Activated naive CD8-positive, alpha-beta T cell (primary cell): Measurements from ENCODE around the gene TRIM60.
"Not testable (repeated sequence)": the region's sequence is repeated elsewhere in the genome, so short reads cannot be mapped to it uniquely, and the experiment has no call there.

Experiments used
- H3K27ac Mint-ChIP-seq: one replicate; pipeline ENCODE4 v1.8.0; 2021; ENCODE audit warnings: mixed read lengths
- H3K27me3 Mint-ChIP-seq: one replicate; pipeline ENCODE4 v1.8.0; 2021; ENCODE audit warnings: mixed read lengths
- H3K36me3 Mint-ChIP-seq: one replicate; pipeline ENCODE4 v1.8.0; 2021; ENCODE audit warnings: mixed read lengths
- H3K4me1 Mint-ChIP-seq: one replicate; pipeline ENCODE4 v1.8.0; 2021; ENCODE audit warnings: low read depth, mixed read lengths
- H3K4me3 Mint-ChIP-seq: one replicate; pipeline ENCODE4 v1.8.0; 2021; ENCODE audit warnings: mild to moderate bottlenecking, mixed read lengths
- H3K9me3 Mint-ChIP-seq: one replicate; pipeline ENCODE4 v1.8.0; 2021; ENCODE audit warnings: low read depth, mixed read lengths

TRIM60 gene

GRCh38 chr4:165013691-165014090 lies 18.1 kb upstream of the TRIM60 start:
- H3K9me3 Mint-ChIP-seq = no peaks in the 10 kb centered on the region
- H3K27me3 Mint-ChIP-seq = peaks cover 4% of the 10 kb centered on the region
- H3K4me3 Mint-ChIP-seq = no peak overlapping the region
- no peaks in the 10 kb centered on the region for H3K36me3 Mint-ChIP-seq
- no peak overlapping the region for H3K27ac Mint-ChIP-seq
- H3K4me1 Mint-ChIP-seq = peaks cover 7% of the 10 kb centered on the region

- H3K36me3 Mint-ChIP-seq = no peaks in the 10 kb centered on the region
- no peaks in the 10 kb centered on the region for H3K4me1 Mint-ChIP-seq
- H3K9me3 Mint-ChIP-seq = no peaks in the 10 kb centered on the region
- H3K27me3 Mint-ChIP-seq = peaks cover 4% of the 10 kb centered on the region
- no peak overlapping the region for H3K27ac Mint-ChIP-seq
- H3K4me3 Mint-ChIP-seq = no peak overlapping the region
Observed at GRCh38 chr4:165016971-165017370, 14.8 kb upstream of the TRIM60 start.

GRCh38 chr4:165019995-165020394 lies 11.8 kb upstream of the TRIM60 start:
- not testable (repeated sequence) for H3K27ac Mint-ChIP-seq, H3K9me3 Mint-ChIP-seq, H3K4me1 Mint-ChIP-seq, H3K4me3 Mint-ChIP-seq, H3K27me3 Mint-ChIP-seq, H3K36me3 Mint-ChIP-seq

- H3K9me3 Mint-ChIP-seq, H3K4me3 Mint-ChIP-seq, H3K36me3 Mint-ChIP-seq, H3K27ac Mint-ChIP-seq, H3K4me1 Mint-ChIP-seq, H3K27me3 Mint-ChIP-seq: not testable (repeated sequence)
Observed at GRCh38 chr4:165025782-165026181, 6.0 kb upstream of the TRIM60 start.

- H3K27me3 Mint-ChIP-seq = peaks cover 7% of the 10 kb centered on the region
Observed at GRCh38 chr4:165027762-165028402, 3.9 kb upstream of the TRIM60 start.

GRCh38 chr4:165048170-165048569 lies 16.4 kb downstream of the TRIM60 start:
- Mint-ChIP-seq H3K27ac (no peak overlapping the region), H3K4me3 (no peak overlapping the region), H3K4me1 (no peaks in the 10 kb centered on the region), H3K27me3 (peaks cover 3% of the 10 kb centered on the region), H3K36me3 (no peaks in the 10 kb centered on the region), H3K9me3 (no peaks in the 10 kb centered on the region)

More at GRCh38 chr4:165027762-165028402, 3.9 kb upstream of the TRIM60 start:
- Mint-ChIP-seq H3K27ac (no peak overlapping the region), H3K9me3 (no peaks in the 10 kb centered on the region), H3K4me3 (no peak overlapping the region), H3K36me3 (no peaks in the 10 kb centered on the region), H3K4me1 (no peaks in the 10 kb centered on the region)

GRCh38 chr4:165052627-165053026 lies 20.8 kb downstream of the TRIM60 start:
- no peak overlapping the region for H3K27ac Mint-ChIP-seq
- H3K36me3 Mint-ChIP-seq = no peaks in the 10 kb centered on the region

GRCh38 chr4:165053645-165054044 lies 21.8 kb downstream of the TRIM60 start, which contains the start of gene TRIM75:
TRIM75 (plus strand) TSS chr4:165053866; CDS start chr4:165059148, 5,282 bp downstream.
- Mint-ChIP-seq H3K4me1 (no peaks in the 10 kb centered on the region), H3K27ac (no peak within 1 kb of the TSS), H3K36me3 (no peaks in the 10 kb centered on the region), H3K27me3 (no peaks in the 10 kb centered on the region), H3K9me3 (no peaks in the 10 kb centered on the region), H3K4me3 (no peak within 1 kb of the TSS)

More at GRCh38 chr4:165052627-165053026, 20.8 kb downstream of the TRIM60 start:
- Mint-ChIP-seq H3K9me3 (no peaks in the 10 kb centered on the region), H3K4me3 (no peak overlapping the region), H3K27me3 (no peaks in the 10 kb centered on the region), H3K4me1 (no peaks in the 10 kb centered on the region)

- H3K27me3 Mint-ChIP-seq = no peaks in the 10 kb centered on the region
- no peak overlapping the region for H3K27ac Mint-ChIP-seq
- H3K36me3 Mint-ChIP-seq = no peaks in the 10 kb centered on the region
- H3K4me3 Mint-ChIP-seq = no peak overlapping the region
- no peaks in the 10 kb centered on the region for H3K9me3 Mint-ChIP-seq
- no peaks in the 10 kb centered on the region for H3K4me1 Mint-ChIP-seq
Observed at GRCh38 chr4:165055601-165056000, 23.8 kb downstream of the TRIM60 start.

- Mint-ChIP-seq H3K9me3 (no peaks in the 10 kb centered on the region), H3K4me3 (no peak overlapping the region), H3K4me1 (no peaks in the 10 kb centered on the region)
Observed at GRCh38 chr4:165058666-165059065, 26.9 kb downstream of the TRIM60 start.

GRCh38 chr4:165059386-165059785 lies 27.6 kb downstream of the TRIM60 start:
- no peak overlapping the region for H3K27ac Mint-ChIP-seq
- H3K4me1 Mint-ChIP-seq = no peaks in the 10 kb centered on the region
- no peak overlapping the region for H3K4me3 Mint-ChIP-seq

More at GRCh38 chr4:165058666-165059065, 26.9 kb downstream of the TRIM60 start:
- Mint-ChIP-seq H3K27ac (no peak overlapping the region), H3K27me3 (no peaks in the 10 kb centered on the region), H3K36me3 (no peaks in the 10 kb centered on the region)

GRCh38 chr4:165060938-165061337 lies 29.1 kb downstream of the TRIM60 start:
- Mint-ChIP-seq H3K9me3 (no peaks in the 10 kb centered on the region), H3K36me3 (no peaks in the 10 kb centered on the region), H3K27ac (no peak overlapping the region), H3K27me3 (no peaks in the 10 kb centered on the region), H3K4me1 (no peaks in the 10 kb centered on the region), H3K4me3 (no peak overlapping the region)

More at GRCh38 chr4:165059386-165059785, 27.6 kb downstream of the TRIM60 start:
- Mint-ChIP-seq H3K9me3 (no peaks in the 10 kb centered on the region), H3K27me3 (no peaks in the 10 kb centered on the region), H3K36me3 (no peaks in the 10 kb centered on the region)

- H3K9me3 Mint-ChIP-seq = no peaks in the 10 kb centered on the region
- no peak overlapping the region for H3K27ac Mint-ChIP-seq
- H3K4me1 Mint-ChIP-seq = no peaks in the 10 kb centered on the region
- H3K36me3 Mint-ChIP-seq = peaks cover 2% of the 10 kb centered on the region
- H3K4me3 Mint-ChIP-seq = no peak overlapping the region
- no peaks in the 10 kb centered on the region for H3K27me3 Mint-ChIP-seq
Observed at GRCh38 chr4:165070560-165070959, 38.8 kb downstream of the TRIM60 start.

GRCh38 chr4:165073346-165073745 lies 41.5 kb downstream of the TRIM60 start:
- not testable (repeated sequence) for H3K27me3 Mint-ChIP-seq, H3K36me3 Mint-ChIP-seq, H3K9me3 Mint-ChIP-seq, H3K4me3 Mint-ChIP-seq, H3K4me1 Mint-ChIP-seq, H3K27ac Mint-ChIP-seq

- Mint-ChIP-seq H3K4me3 (no peak overlapping the region), H3K4me1 (no peaks in the 10 kb centered on the region), H3K36me3 (peaks cover 10% of the 10 kb centered on the region), H3K27me3 (no peaks in the 10 kb centered on the region), H3K9me3 (no peaks in the 10 kb centered on the region), H3K27ac (no peak overlapping the region)
Observed at GRCh38 chr4:165077034-165077578, 45.3 kb downstream of the TRIM60 start.

- Mint-ChIP-seq H3K4me3 (no peak overlapping the region), H3K27me3 (no peaks in the 10 kb centered on the region), H3K4me1 (no peaks in the 10 kb centered on the region), H3K9me3 (no peaks in the 10 kb centered on the region), H3K27ac (no peak overlapping the region), H3K36me3 (peaks cover 9% of the 10 kb centered on the region)
Observed at GRCh38 chr4:165079476-165079875, 47.7 kb downstream of the TRIM60 start.
